NB4 (cell line): ENCODE measurements around the gene LANCL2.

ENCODE experiments used
- CTCF ChIP-seq: IDR thresholded peaks from one replicate; pipeline ENCODE4 v1.5.1; 2012; ENCODE audit warnings: low read depth, low read length
- MAX ChIP-seq: IDR thresholded peaks from 2 replicates; pipeline ENCODE4 v1.6.1; 2011; ENCODE audit warnings: low read depth, low read length

GRCh38 chr7:55423891-55424290 lies 58.8 kb downstream of the LANCL2 start:
- TF ChIP-seq CTCF (no peak), MAX (no peak)
